SK-MEL-5 (cell line): ENCODE data around the gene GPAT3. TPM values are rescaled to one million over a fixed set of nuclear protein-coding genes. Genes with fewer than 3 reads are reported as not detected.
"Not testable (repeated sequence)": the region's sequence is repeated elsewhere in the genome, so short reads cannot be mapped to it uniquely, and the experiment has no call there.

Experiments
- DNase-seq: peaks from one replicate; pipeline ENCODE4 v3.0.0-alpha.2; 2016; ENCODE audit warnings: low read depth, low spot score
- in situ Hi-C: cut with HindIII; loops from 2 replicates; pipeline ENCODE4 v1.10.0; 2016; ENCODE audit warnings: low sequenced_read_pairs, high pct_unique_total_duplicates, low pct_unique_long_range_greater_than_20kb
- total RNA-seq: library from RNA; depleted of rRNA; stranded (reverse); fragments of >200 nt; shearing (Covaris generic); gene quantifications from 2 replicates; pipeline ENCODE4 v1.2.3, GENCODE V29; 2014

Gene GPAT3
- total RNA-seq, 1 experiment from 2014 or later, result 97.1 TPM

DNA sequence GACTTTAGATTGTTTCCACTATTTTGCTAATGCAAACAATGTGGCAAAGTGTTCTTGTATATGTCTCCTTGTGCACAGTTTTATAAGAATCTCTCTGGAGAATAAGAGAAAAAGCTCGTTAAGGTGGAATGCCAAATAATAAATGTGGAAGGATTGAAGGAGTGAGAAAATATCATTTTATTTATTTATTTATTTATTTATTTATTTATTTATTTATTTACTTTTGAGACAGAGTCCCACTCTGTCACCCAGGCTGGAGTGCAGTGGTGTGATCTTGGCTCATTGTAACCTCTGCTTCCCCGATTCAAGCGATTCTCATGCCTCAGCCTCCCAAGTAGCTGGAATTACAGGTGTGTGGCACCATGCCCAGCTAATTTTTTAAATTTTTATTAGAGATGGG, 40.3 kb downstream of the GPAT3 start:
- not testable (repeated sequence) for DNase-seq

DNA sequence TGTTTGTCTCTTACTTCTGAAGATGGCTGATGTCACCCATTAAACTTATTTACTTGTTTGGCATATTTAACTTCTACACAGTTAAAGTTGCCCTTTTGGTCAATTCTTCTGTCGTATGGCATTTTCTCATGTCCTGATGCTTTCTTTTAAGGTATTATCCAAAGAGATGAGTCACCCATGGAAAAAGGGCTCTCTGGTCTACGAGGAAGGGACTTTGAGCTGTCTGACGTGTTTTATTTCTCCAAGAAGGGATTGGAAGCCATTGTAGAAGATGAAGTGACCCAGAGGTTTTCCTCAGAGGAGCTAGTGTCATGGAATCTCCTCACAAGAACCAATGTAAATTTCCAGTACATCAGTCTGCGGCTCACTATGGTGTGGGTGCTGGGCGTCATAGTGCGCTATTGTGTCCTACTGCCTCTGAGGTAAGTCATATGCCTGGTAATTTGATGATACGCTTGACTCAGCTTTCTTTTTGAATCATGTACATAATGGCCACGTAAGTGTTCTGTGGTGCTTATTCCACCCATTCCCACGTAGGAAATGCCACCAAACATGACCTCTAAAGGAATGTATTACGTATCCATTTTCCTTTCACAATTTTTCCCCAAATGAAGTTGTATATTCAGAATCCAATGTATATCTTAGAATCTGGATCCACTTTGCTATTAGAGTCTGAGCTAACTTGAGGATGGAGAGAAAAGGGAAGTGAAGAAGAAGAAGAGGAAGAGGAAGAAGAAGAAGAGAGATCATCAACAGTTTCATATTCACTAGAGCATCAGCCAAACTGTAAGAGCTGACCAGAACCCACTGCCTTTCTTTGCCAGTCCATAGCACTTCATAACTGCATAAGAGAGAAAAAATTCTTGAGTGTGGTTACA, 45.7 kb downstream of the GPAT3 start:
- in situ Hi-C loops, result no loop called here

More for the DNA sequence above, 40.3 kb downstream of the GPAT3 start:
- in situ Hi-C loops, result not testable (repeated sequence)

DNA sequence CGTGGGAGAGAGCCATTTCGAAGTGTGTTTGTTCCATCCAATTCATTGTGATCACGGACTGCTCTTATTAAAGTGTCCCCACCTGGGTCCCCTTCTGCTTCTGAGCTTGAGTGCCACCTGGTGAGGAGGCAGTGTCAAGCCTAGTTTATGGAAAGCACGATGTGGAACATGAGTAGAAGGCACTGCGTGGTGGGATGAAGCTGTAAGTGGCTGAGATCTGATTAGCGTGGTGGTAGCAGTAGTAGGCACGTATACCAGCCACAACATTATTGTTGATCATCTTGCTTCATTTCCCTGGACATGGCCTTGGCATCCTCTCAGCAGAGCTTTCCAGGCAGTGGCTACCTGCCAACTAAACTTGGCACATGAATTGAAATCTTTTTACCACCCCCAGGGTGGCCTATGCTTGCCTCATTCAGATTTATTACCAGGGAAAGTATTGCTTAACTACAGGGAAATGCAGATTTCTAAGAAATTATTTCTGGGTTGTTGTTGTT, 46.4 kb downstream of the GPAT3 start:
- in situ Hi-C loops, result no loop called here
- DNase-seq, result peak; percentile 21

More for the DNA sequence above, 45.7 kb downstream of the GPAT3 start:
- DNase-seq, result no peak

DNA sequence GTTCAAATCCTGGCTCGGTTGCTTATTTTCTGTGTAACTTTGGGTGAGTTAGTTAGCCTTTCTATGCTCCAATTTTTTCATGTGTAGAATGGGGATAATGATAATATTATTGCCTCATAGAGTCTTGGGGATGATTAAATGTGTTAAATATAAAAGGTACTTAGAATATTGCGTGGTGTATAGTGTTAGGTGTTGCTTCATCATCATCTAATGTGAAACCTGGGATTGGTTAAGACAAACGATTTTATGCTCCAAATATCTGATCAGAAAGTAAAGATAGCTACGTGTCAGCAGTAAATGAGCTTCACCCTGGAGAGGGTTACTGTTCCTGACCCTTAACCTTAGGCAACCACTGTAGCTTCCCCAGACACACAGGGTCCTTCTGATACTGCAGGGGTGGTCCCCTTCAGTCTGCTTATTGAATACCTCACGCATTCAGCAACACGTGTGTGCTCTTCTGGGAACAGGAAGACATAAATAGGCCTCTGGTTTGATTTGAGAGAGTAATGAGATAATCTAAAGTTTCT, 50.1 kb downstream of the GPAT3 start:
- in situ Hi-C loops, result no loop called here
- no peak for DNase-seq

DNA sequence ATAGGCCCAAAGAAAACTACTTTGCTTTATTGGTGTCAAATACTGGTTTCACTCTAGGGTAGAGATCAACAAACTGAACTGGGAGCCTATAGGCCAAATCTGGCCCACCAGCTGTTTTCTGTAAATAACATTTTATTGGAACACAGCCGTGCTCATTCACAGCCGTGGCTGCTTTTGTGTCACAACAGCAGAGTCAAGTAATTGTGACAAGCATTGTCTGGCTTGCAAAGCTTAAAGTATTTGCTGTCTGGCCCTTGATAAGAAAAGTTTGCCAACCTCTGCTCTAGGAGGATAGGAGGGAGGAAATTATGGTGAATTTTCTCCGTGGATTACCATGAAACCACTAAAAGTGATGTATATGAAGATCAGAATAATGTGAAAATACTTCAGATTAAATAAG, 53.4 kb downstream of the GPAT3 start:
- in situ Hi-C loops, result no loop called here
- DNase-seq, result no peak

DNA sequence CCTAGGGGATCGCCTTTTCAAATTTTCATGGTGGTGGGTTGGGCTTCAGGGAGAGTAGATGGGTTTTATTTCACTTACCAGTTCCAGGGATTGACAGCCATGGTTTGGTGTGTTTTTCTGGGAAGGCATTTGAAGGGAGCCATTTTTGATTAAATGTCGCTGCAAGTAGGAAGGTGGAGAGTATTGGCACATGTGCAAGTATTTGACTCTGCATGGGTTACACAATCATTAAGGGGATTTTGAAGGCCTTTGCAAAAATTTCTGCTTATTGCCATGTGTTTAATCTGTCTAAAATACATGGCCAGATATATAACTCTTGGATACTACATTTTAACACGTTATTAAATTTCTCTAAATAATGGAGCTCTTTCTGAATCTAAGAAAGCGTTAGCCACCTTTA, 55.1 kb downstream of the GPAT3 start:
- in situ Hi-C loops, result no loop called here
- no peak for DNase-seq

DNA sequence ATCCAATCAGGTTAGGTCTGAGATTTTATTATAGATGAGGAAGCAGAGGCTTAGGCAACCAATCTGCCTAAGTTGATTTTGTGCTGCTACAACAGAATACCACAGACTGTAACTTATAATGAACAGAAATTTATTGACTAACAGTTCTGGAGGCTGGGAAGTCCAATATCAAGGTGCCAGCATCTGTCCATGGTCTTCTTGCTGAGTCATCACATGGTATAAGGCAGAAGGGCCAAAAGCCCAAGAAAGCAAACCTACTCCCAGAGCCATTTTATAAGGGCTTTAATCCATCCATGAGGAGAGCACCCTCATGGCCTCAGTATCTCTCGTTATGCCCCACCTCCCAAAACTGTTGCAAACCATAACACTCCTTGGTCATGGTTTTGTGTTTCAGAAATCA, 55.8 kb downstream of the GPAT3 start:
- in situ Hi-C loops, result no loop called here

DNA sequence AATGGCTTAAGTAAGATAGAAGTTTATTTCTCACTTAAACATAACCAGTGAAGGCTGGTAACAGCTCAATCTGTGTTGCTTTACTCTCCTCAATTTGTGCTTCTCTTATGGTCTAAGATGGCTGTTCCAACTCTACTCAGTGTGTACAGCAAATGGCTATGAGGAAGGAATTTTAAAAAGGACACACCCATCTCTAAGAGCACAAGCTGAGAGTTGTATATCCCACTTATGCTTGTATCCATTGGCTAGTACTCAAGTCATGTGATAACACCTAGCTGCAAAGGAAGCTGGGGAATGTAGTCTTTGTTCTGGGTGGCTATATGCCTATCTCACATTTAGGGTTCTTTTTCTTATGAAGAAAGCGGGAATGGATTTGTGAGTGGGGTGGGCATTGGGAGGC, 63.3 kb downstream of the GPAT3 start:
- in situ Hi-C loops, result no loop called here
- DNase-seq, result peak; percentile 65

More for the DNA sequence above, 55.8 kb downstream of the GPAT3 start:
- DNase-seq, result no peak

DNA sequence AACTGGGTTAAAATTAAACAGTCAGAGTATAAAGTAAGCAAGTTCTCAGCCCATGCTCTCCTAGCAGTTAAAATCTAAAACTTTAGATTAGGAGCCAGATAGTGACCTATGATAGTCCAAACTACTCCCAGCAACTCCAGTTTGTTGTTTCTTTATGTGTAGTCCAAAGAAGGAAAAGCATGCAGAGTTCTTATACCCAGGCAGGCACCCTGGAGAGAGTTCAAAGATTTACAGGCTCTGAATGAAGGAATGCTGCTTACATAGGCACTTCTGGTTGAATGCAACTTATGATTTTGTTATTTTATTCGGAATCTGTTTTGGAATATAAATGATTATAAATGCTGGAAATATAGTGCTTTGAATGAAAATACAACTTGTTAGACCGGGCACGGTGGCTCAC, 67.2 kb downstream of the GPAT3 start:
- in situ Hi-C loops, result no loop called here
- no peak for DNase-seq

DNA sequence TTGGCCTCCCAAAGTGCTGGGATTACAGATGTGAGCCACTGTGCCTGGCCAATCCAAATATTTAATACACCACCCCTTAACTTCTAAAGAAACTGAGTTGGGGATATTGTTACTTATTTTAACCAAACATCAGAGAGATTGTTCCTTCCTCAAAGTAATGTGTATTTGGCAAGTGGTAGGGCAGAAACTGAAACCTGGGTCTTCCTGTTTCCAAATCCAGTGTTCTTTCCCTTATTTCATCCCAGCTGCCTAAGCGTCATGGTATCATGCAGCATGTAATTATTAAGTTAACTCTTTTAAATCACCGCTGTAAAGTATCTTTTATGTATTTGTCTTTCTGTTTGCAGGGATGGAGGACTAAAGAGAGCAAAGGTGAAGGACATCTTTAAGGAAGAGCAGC, 68.4 kb downstream of the GPAT3 start:
- DNase-seq, result no peak
- in situ Hi-C loops, result no loop called here

DNA sequence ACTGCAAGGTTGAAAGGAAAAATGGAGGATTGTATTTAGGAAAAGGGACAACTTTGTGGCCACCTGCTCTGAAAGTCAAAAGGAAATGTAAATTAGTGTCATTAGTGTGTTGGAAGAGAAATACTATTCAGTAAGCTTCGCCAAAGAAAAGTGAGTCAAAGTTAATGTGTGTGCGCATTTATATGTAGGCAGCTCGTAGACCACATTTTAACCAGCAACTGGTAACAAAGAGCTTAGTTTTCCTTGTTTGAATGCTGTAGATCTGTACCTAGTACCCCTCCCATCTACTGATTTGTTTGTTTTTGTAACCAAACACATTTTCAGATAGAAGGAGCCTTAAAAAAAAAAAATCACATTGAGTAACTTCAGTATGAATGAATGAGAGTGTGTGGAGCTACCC, 69.3 kb downstream of the GPAT3 start:
- in situ Hi-C loops, result no loop called here
- DNase-seq, result peak; percentile 19

DNA sequence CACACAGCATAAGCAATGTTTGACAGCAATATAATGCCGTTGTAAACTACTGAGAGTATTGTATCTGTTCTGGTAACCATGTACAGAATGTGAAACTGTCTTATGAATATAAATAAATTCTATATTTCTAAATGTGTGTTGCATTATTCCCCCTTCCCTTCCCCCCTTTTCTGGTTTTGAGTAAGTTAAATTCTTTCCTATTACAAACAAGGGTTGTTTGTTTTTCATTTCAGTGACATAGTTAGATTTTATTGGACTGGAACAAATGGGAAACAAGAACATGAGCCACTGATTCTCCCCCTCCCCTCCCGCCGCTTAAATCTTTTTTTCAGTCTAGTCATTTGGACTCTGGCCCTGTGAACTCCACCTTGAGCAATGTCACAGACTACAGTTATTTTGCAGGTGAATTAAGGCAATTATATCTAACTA, 69.8 kb downstream of the GPAT3 start:
- peak; percentile 78 for DNase-seq
- in situ Hi-C loops, result no loop called here

DNA sequence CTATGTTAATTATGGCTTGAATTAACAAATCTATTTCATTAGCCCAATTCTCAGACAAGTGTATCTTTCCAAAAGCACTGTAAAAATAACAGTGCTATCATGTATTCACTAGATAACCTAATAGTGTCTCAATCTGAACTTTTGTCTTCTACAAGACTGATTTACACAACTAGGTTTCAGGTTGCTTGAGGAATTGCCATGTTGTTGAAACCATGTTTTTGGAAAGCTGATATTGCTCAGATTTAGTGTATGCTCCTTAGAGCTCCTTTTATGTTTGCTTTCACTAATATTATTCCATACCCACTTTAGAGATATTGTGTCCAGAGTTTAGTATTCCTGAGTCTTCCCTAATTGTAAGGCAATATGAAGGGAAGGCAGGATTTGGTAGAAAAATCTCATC, 70.6 kb downstream of the GPAT3 start:
- DNase-seq, result no peak
- in situ Hi-C loops, result no loop called here

DNA sequence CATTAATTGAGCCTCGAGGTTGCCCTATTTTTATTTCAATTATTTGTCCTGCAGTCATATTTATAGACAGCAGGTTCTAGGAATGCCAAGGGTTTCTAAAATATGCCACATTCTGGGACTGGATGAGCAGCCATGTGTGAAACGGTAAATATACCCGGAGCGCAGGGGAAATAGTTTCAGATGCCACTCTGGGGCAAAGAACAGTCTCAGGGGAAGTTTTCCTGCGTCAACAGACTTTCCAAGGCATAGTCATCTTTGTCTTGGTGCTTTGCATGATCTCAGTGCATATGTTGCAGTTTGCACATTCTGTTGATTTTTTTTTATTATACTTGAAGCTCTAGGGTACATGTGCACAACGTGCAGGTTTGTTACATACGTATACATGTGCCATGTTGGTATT, 71.0 kb downstream of the GPAT3 start:
- peak; percentile 86 for DNase-seq
- in situ Hi-C loops, result no loop called here

DNA sequence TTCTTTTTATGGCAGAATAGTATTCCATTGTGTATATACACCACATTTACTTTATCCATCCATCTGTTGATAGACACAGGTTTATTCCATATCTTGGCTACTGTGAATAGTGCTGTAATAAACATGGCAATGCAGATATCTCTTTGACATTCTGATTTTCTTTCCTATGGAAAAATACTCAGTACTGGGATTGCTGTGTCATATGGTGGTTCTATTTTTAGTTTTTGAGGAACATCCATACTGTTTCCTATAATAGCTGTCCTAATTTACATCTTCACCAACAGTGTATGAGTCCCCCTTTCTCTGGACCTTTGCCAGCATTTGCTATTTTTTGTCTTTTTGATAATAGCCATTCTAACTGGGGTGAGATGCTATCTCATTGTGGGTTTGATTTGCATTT, 73.5 kb downstream of the GPAT3 start:
- no peak for DNase-seq
- in situ Hi-C loops, result no loop called here

DNA sequence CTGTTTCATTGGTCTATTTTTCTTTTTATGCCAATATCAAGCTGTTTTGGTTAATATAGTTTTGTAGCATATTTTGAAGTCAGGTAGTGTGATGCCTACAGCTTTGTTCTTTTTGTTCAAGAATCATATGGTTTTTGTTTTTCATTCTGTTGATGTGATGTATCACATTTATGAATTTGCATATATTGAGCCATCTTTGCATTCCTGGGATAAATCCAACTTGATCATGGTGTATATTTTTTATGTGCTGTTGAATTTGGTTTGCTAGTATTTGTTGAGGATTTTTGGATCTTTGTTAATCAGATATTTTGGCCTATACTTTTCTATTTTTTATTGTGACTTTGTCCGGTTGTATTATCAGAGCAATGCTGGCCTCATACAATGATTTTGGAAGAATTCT, 74.8 kb downstream of the GPAT3 start:
- DNase-seq, result no peak
- in situ Hi-C loops, result no loop called here

DNA sequence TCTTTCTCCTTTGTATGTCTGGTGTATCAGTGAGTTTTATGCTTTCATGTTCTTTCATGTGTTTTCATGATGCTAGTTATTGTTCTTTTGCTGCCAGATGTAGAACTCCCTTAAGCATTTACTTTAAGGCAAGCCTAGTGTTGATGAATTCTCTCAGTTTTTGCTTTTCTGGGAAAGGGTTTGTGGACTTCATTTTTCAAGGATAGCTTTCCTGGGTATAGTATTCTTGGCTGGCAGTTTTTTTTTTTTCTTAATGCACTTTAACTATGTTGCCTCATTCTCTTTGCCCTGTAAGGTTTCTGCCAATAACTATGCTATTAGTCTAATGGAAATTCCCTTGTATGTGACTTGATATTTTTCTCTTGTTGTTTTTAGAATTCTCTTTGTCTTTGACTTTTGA, 77.1 kb downstream of the GPAT3 start:
- no peak for DNase-seq
- in situ Hi-C loops, result no loop called here

DNA sequence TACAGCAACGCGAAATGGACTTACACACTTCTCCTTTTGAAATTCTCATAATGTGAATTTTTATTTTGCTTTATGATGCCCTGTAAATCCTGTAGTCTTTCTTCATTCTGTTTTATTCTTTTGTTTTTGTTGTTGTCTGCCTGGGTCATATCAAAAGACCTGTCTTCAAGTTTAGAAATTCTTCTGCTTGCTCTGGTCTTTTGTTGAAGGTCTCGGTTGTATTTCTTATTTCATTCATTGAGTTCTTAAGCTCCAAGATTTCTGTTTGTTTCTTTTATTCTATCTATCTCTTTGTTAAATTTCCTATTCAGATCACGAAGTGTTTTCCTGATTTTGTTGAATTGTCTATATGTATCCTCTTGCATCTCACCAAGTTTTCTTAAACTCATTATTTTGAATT, 78.1 kb downstream of the GPAT3 start:
- in situ Hi-C loops, result no loop called here
- DNase-seq, result no peak

DNA sequence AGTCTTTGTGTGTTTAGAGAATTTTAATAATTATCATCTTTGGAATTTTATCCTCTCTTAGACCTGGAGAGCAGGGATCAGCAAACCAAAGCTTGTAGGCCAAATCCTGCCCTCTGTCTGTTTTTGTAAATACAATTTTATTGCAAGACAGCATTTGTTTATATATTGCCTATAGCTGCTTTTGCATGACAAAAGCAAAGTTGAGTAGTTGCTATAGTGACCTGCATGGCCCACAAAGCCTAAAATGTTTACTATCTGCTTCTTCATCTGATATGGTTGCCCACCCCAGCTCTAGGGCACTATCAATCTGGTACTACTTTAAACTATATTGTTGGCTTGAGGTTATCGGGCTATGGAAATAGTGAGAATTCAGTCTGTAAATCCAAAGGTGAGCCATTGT, 80.3 kb downstream of the GPAT3 start:
- in situ Hi-C loops, result no loop called here
- DNase-seq, result no peak
